SU-DHL-6 (cell line): ENCODE measurements around the gene ALDH4A1.
A peak's percentile ranks its signal among the peaks of the same experiment; 100 is the strongest.

Source experiments
- H2AFZ ChIP-seq: fragments of 200-600 bp; sonication (generic); 2 replicates; pipeline ENCODE4 v1.6.1; 2014; ENCODE audit warnings: low read depth, mild to moderate bottlenecking, moderate library complexity, mixed read lengths, antibody characterized with exemption, low read length; ENCODE audit not compliant: severe bottlenecking
- H3F3A ChIP-seq: fragments of 200-600 bp; shearing (Covaris generic); 2 replicates; pipeline ENCODE4 v1.6.0; 2016; ENCODE audit warnings: antibody characterized with exemption, mild to moderate bottlenecking; ENCODE audit not compliant: insufficient read depth
- H3K27ac ChIP-seq: fragments of 200-600 bp; sonication (generic); 2 replicates; pipeline ENCODE4 v1.5.1; 2016; ENCODE audit warnings: low read depth, mild to moderate bottlenecking, low read length, moderate library complexity, mixed read lengths
- H3K27me3 ChIP-seq: fragments of 200-600 bp; sonication (generic), shearing (Covaris generic); 2 replicates; pipeline ENCODE4 v1.6.0; 2014; ENCODE audit warnings: mild to moderate bottlenecking, low read length
- H3K36me3 ChIP-seq: fragments of 200-600 bp; sonication (generic); 2 replicates; pipeline ENCODE4 v1.6.1; 2014; ENCODE audit warnings: mild to moderate bottlenecking, low read length, mixed read lengths
- H3K4me2 ChIP-seq: fragments of 300-600, 200-600 bp; shearing (Covaris generic), sonication (generic); 2 replicates; pipeline ENCODE4 v1.6.0; 2014; ENCODE audit warnings: low read length, low read depth, mild to moderate bottlenecking; ENCODE audit not compliant: poor library complexity, severe bottlenecking
- H3K4me3 ChIP-seq: fragments of 200-600 bp; sonication (generic); 2 replicates; pipeline ENCODE4 v1.5.1; 2014; ENCODE audit warnings: antibody characterized with exemption, low read length, mild to moderate bottlenecking, mixed read lengths; ENCODE audit not compliant: insufficient read depth, poor library complexity, severe bottlenecking
- H3K79me2 ChIP-seq: fragments of 200-600 bp; sonication (generic); 2 replicates; pipeline ENCODE4 v1.6.1; 2014; ENCODE audit warnings: mild to moderate bottlenecking, low read length, moderate library complexity; ENCODE audit not compliant: insufficient read depth
- H3K9ac ChIP-seq: fragments of 200-600 bp; sonication (generic); 2 replicates; pipeline ENCODE4 v1.7.0; 2014; ENCODE audit warnings: mild to moderate bottlenecking, low read length
- H3K9me2 ChIP-seq: fragments of 200-600 bp; sonication (generic); replicated peaks from 2 replicates; pipeline ENCODE4 v1.6.1; 2014; ENCODE audit warnings: low read length; ENCODE audit not compliant: insufficient read depth
- H3K9me3 ChIP-seq: fragments of 200-600 bp; sonication (generic); 2 replicates; pipeline ENCODE4 v1.6.1; 2014; ENCODE audit warnings: low read length, mixed read lengths; ENCODE audit not compliant: insufficient read depth
- H4K20me1 ChIP-seq: fragments of 200-600 bp; sonication (generic); 2 replicates; pipeline ENCODE4 v1.6.1; 2014; ENCODE audit warnings: low read depth, mild to moderate bottlenecking, antibody characterized with exemption, low read length, moderate library complexity, mixed read lengths
- CTCF ChIP-seq: fragments of 200-600 bp; sonication (generic); IDR thresholded peaks from one replicate; pipeline ENCODE4 v1.5.1; 2017; ENCODE audit warnings: antibody characterized with exemption, mild to moderate bottlenecking, low read length, moderate library complexity; ENCODE audit not compliant: insufficient read depth, poor library complexity, severe bottlenecking
- EZH2phosphoT487 ChIP-seq: fragments of 200-600 bp; sonication (generic), shearing (Covaris generic); conservative IDR thresholded peaks from 2 replicates; pipeline ENCODE4 v1.6.1; 2018; ENCODE audit warnings: mild to moderate bottlenecking, antibody characterized with exemption, low read length, moderate library complexity, mixed read lengths

ALDH4A1 gene

GRCh38 chr1:18928985-18929384 lies 26.6 kb upstream of the ALDH4A1 start:
- no peak overlapping the region for H2AFZ ChIP-seq
- no peak overlapping the region for H3K9ac ChIP-seq
- no peaks in the 10 kb centered on the region for H4K20me1 ChIP-seq
- no peaks in the 10 kb centered on the region for H3K79me2 ChIP-seq
- no peaks in the 10 kb centered on the region for H3K27me3 ChIP-seq
- H3K36me3 ChIP-seq, result no peaks in the 10 kb centered on the region
- peaks cover 9% of the 10 kb centered on the region; the same call in 1 of the 2 replicates for H3F3A ChIP-seq
- TF ChIP-seq EZH2phosphoT487, result no peak
- no peak for TF ChIP-seq CTCF
- H3K9me3 ChIP-seq, result no peaks in the 10 kb centered on the region
- H3K9me2 ChIP-seq, result no peaks in the 10 kb centered on the region
- no peak overlapping the region for H3K4me3 ChIP-seq
- H3K4me2 ChIP-seq, result no peak overlapping the region
- H3K27ac ChIP-seq, result no peak overlapping the region

GRCh38 chr1:18928406-18928805 lies 26.1 kb upstream of the ALDH4A1 start:
- TF ChIP-seq EZH2phosphoT487, result no peak
- TF ChIP-seq CTCF, result no peak
- H3K4me3 ChIP-seq, result no peak overlapping the region
- no peaks in the 10 kb centered on the region for H3K36me3 ChIP-seq
- no peak overlapping the region for H3K27ac ChIP-seq
- H2AFZ ChIP-seq, result no peak overlapping the region
- no peaks in the 10 kb centered on the region for H3K79me2 ChIP-seq
- H3K9ac ChIP-seq, result no peak overlapping the region
- H3K4me2 ChIP-seq, result no peak overlapping the region
- no peaks in the 10 kb centered on the region for H3K9me3 ChIP-seq
- H3K9me2 ChIP-seq, result no peaks in the 10 kb centered on the region
- no peaks in the 10 kb centered on the region for H3K27me3 ChIP-seq
- H4K20me1 ChIP-seq, result no peaks in the 10 kb centered on the region
- peaks cover 9% of the 10 kb centered on the region; the same call in 1 of the 2 replicates for H3F3A ChIP-seq

GRCh38 chr1:18927654-18928272 lies 25.4 kb upstream of the ALDH4A1 start:
- TF ChIP-seq CTCF (no peak), EZH2phosphoT487 (no peak)
- peaks cover 9% of the 10 kb centered on the region; the same call in 1 of the 2 replicates for H3F3A ChIP-seq
- no peaks in the 10 kb centered on the region for H3K27me3 ChIP-seq
- H3K9me3 ChIP-seq, result no peaks in the 10 kb centered on the region
- H3K79me2 ChIP-seq, result no peaks in the 10 kb centered on the region
- no peaks in the 10 kb centered on the region for H3K36me3 ChIP-seq
- H3K27ac ChIP-seq, result peak overlapping the region; percentile 74
- H3K9me2 ChIP-seq, result no peaks in the 10 kb centered on the region
- H3K4me3 ChIP-seq, result no peak overlapping the region
- no peak overlapping the region for H3K9ac ChIP-seq
- no peak overlapping the region for H2AFZ ChIP-seq
- H4K20me1 ChIP-seq, result no peaks in the 10 kb centered on the region
- H3K4me2 ChIP-seq, result peak overlapping the region; percentile 43
